Ascending aorta (tissue), 2 donors: ENCODE measurements around the gene GSTM1. TPM values are rescaled to one million over a fixed set of nuclear protein-coding genes. Genes with fewer than 3 reads are reported as not detected.
"Not testable (repeated sequence)": the region's sequence is repeated elsewhere in the genome, so short reads cannot be mapped to it uniquely, and the experiment has no call there.

Experiments
- DNase-seq, 2 donors: peaks; one replicate each; pipeline ENCODE4 v3.0.0-alpha.2; 2019; ENCODE audit warnings: low spot score in 2 of 2
- H3K27ac ChIP-seq, 2 donors: fragments of 200-600 bp; sonication (generic); one replicate each; pipeline ENCODE4 v1.5.1; 2016 to 2017; ENCODE audit warnings: mild to moderate bottlenecking in 1 of 2
- H3K27me3 ChIP-seq: fragments of 200-600 bp; sonication (generic); one replicate; pipeline ENCODE4 v1.5.1; 2017
- H3K36me3 ChIP-seq, 2 donors: fragments of 200-600 bp; sonication (generic); one replicate each; pipeline ENCODE4 v1.5.1; 2016
- H3K4me1 ChIP-seq, 2 donors: fragments of 200-600 bp; sonication (generic); one replicate each; pipeline ENCODE4 v1.5.1; 2016 to 2017; ENCODE audit warnings: mild to moderate bottlenecking in 1 of 2
- H3K4me3 ChIP-seq, 2 donors: fragments of 200-600 bp; sonication (generic); one replicate each; pipeline ENCODE4 v1.5.1; 2016 to 2017; ENCODE audit warnings: mild to moderate bottlenecking in 1 of 2
- H3K9me3 ChIP-seq, 2 donors: fragments of 200-600 bp; sonication (generic); one replicate each; pipeline ENCODE4 v1.5.1; 2016
- intact Hi-C: fragments of 100-400 bp; cut with DNase I; formaldehyde crosslinking; loops from one replicate; pipeline ENCODE4 v1.15.1; 2023
- total RNA-seq: library from RNA; depleted of rRNA; stranded (reverse); fragments of >200 nt; gene quantifications from one replicate; pipeline ENCODE4 v1.1.0, GENCODE V29; 2016
- TF ChIP-seq, protein P1 (sequence below), 3 experiments: fragments of 200-600 bp in 2 of 3; fragments of 450-650 bp in 1 of 3; sonication (generic) in 2 of 3; IDR thresholded peaks; one replicate each; pipeline ENCODE4 v1.5.1; 2016 to 2019; ENCODE audit warnings: antibody characterized with exemption in 3 of 3, mild to moderate bottlenecking in 1 of 3, moderate library complexity in 1 of 3

The GSTM1 gene
- total RNA-seq, 1 donor from 2014 or later = 89.4 TPM

- Histone ChIP-seq H3K4me1 (no peaks in the 10 kb centered on the region), H3K4me3 (no peak overlapping the region), H3K27me3 (no peaks in the 10 kb centered on the region), H3K9me3 (no peaks in the 10 kb centered on the region), H3K27ac (no peak overlapping the region), H3K36me3 (no peaks in the 10 kb centered on the region)
- intact Hi-C loops = no loop called here
- TF ChIP-seq, protein P1, sequence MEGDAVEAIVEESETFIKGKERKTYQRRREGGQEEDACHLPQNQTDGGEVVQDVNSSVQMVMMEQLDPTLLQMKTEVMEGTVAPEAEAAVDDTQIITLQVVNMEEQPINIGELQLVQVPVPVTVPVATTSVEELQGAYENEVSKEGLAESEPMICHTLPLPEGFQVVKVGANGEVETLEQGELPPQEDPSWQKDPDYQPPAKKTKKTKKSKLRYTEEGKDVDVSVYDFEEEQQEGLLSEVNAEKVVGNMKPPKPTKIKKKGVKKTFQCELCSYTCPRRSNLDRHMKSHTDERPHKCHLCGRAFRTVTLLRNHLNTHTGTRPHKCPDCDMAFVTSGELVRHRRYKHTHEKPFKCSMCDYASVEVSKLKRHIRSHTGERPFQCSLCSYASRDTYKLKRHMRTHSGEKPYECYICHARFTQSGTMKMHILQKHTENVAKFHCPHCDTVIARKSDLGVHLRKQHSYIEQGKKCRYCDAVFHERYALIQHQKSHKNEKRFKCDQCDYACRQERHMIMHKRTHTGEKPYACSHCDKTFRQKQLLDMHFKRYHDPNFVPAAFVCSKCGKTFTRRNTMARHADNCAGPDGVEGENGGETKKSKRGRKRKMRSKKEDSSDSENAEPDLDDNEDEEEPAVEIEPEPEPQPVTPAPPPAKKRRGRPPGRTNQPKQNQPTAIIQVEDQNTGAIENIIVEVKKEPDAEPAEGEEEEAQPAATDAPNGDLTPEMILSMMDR (IDR thresholded peaks at IDR 0.05) = no peak
- DNase-seq = no peak
Observed at GRCh38 chr1:109705411-109705810, 17.8 kb downstream of the GSTM1 start.

DNA sequence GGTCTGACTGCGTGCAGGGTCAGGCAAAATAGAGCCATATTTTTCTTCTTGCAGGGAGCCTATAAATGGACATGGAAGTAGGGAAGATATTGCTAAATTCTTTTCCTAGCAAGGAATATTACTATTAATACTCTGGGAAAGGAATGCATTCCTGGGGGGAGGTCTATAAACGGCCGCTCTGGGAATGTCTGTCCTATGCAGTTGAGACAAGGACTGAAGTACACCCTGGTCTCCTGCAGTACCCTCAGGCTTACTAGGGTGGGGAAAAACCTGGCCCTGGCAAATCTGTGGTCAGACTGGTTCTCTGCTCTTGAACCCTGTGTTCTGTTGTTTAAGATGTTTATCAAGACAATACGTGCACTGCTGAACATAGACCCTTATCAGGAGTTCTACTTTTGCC lies 21.3 kb downstream of the GSTM1 start:
- H3K27me3 ChIP-seq, H3K27ac ChIP-seq, DNase-seq, H3K4me1 ChIP-seq, intact Hi-C loops, H3K4me3 ChIP-seq, H3K9me3 ChIP-seq, H3K36me3 ChIP-seq: not testable (repeated sequence)

DNA sequence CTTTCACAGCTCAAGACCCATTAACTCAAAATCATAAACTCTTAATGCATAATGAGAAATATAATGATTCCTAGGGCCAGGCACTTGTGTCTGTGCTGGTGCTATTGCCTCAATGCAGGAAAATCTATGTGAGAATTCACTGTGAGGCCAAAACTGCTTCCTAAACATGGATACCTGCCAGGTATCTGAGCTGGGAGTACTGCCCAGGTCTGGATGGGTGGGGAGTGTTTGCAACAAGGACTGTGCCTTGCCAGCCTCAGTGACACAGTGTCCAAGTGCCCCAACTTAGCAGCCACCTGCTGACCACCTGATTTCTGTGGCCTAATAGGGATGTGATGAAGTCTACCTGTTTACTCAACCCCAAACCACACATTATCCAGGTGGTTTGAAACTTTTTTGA lies 22.2 kb downstream of the GSTM1 start:
- H3K27ac ChIP-seq, H3K36me3 ChIP-seq, H3K4me3 ChIP-seq, intact Hi-C loops, H3K27me3 ChIP-seq, DNase-seq, H3K4me1 ChIP-seq, H3K9me3 ChIP-seq: not testable (repeated sequence)

- H3K27ac ChIP-seq, H3K9me3 ChIP-seq, H3K27me3 ChIP-seq, intact Hi-C loops, DNase-seq, H3K36me3 ChIP-seq, H3K4me1 ChIP-seq: not testable (repeated sequence)
- peak within 1 kb of the TSS; percentile 6 to 57 for H3K4me3 ChIP-seq
Observed at GRCh38 chr1:109711593-109712320, 24.1 kb downstream of the GSTM1 start, which contains the start of gene GSTM5. TSS of gene GSTM5 (plus strand) at chr1:109712251. CDS start at chr1:109712313, 62 bp downstream.

DNA sequence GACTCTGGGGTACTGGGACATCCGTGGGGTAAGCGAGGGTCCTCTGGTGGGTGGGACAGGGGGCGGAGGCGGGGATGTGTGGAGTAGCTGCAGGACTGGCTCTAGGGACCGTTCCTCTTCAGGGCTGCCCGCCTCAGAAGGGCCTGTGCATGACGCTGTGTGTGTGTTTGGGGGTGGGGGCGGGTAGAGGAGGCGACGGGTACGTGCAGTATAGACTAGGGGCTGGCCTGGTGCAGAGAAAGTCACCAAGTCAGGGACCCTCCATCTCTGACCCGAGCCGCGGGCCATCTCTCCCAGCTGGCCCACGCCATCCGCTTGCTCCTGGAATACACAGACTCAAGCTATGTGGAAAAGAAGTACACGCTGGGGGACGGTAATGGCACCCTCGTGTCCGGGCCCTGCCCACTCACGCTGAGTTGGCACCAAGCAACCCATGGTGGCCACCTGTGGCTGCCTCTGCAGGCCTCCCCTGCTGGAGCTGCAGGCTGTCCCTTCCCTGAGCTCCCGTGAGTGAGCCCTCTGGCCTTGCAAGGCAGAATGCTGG lies 24.8 kb downstream of the GSTM1 start:
- no peaks in the 10 kb centered on the region for H3K9me3 ChIP-seq
- H3K4me1 ChIP-seq = no peaks in the 10 kb centered on the region
- intact Hi-C loops = no loop called here
- H3K4me3 ChIP-seq = peak overlapping the region; percentile 6 to 57
- H3K27ac ChIP-seq = no peak overlapping the region
- TF ChIP-seq, protein P1 (IDR thresholded peaks at IDR 0.05) = no peak
- DNase-seq = no peak
- no peaks in the 10 kb centered on the region for H3K27me3 ChIP-seq
- no peaks in the 10 kb centered on the region for H3K36me3 ChIP-seq

- Histone ChIP-seq H3K27ac (no peak overlapping the region), H3K27me3 (no peaks in the 10 kb centered on the region), H3K36me3 (no peaks in the 10 kb centered on the region), H3K4me3 (no peak overlapping the region), H3K4me1 (no peaks in the 10 kb centered on the region), H3K9me3 (no peaks in the 10 kb centered on the region)
- TF ChIP-seq, protein P1 (IDR thresholded peaks at IDR 0.05) = no peak
- DNase-seq = no peak
- intact Hi-C loops = no loop called here
Observed at GRCh38 chr1:109713636-109714035, 26.0 kb downstream of the GSTM1 start.

DNA sequence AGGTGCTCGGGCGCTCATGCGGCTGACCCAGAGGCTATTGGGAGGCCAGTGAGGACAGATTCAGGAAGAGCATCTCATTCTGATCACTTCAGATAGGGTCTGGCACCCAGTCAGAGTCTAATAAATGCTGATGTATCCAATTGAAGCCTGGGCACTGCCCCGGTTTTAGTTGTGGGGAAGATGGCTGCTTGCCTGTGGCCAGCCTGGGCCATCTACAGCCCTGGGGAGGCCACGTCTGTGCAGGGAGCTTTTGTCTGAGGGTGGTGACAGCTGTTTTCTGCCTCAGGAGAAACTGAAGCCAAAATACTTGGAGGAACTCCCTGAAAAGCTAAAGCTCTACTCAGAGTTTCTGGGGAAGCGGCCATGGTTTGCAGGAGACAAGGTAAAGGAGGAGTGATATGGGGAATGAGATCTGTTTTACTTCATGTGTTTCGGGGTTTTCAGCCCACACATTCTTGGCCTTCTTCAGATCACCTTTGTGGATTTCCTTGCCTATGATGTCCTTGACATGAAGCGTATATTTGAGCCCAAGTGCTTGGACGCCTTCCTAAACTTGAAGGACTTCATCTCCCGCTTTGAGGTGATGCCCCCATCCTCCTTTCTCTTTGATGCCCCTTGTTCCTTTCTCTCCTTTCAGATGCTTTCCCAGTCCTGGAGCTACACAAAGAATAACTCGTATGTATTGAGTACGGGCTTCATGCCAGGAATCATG lies 27.2 kb downstream of the GSTM1 start:
- TF ChIP-seq, protein P1 (IDR thresholded peaks at IDR 0.05) = no peak
- no peaks in the 10 kb centered on the region for H3K4me1 ChIP-seq
- H3K27ac ChIP-seq = no peak overlapping the region
- H3K9me3 ChIP-seq = no peaks in the 10 kb centered on the region
- no peak for DNase-seq
- no peak overlapping the region for H3K4me3 ChIP-seq
- H3K27me3 ChIP-seq = no peaks in the 10 kb centered on the region
- intact Hi-C loops = loop anchor here (5.0 kb wide), 1 partner anchor 37 kb away; no protein-coding TSS in a partner anchor
- H3K36me3 ChIP-seq = no peaks in the 10 kb centered on the region
